ENCODE results near the gene RBM4B. TPM values are rescaled to one million over a fixed set of nuclear protein-coding genes. Genes with fewer than 3 reads are reported as not detected.

The RBM4B gene
- total RNA-seq, 2 experiments from 2014 or later = 29.1 to 38.3 TPM

DNA sequence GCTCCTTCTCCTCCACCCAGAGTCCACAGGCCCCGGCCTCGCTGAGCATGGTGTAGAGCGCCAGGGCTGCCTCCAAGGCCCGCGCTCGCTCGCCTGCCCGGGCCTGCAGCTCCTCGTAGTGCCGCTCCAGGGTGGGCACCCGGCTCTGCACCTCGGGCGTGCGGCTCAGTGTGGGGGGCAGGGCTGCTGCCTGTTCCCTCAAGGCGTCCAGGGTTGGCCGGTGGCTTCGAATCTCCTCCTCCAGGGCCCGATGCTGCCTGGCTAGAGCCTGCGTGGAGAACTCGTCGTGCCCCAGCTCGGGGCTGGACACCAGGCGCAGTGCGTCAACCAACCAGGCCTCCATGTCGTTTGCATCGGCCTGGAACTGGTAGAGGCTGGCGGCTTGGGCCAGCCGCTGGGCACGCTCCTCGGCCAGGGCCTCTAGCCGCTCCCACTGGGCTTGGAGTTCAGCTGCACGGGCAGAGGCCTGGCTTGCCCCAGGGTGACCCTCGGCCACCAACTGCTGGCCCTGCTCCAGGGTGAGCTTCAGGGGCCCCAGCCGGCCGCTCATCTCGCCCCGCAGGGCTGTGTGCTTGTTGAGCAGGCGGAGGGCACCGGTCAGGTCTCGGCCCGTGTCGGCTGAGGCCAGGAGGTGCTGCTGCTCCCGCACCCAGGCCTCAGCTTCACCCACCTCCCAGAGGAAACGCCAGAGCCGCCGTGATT, 27.1 kb upstream of the RBM4B start:
- no peaks in the 10 kb centered on the region for H3K79me2 ChIP-seq (ENCODE audit: insufficient read depth, low read depth, low read length)
- H3K4me3 ChIP-seq (ENCODE audit: low read depth, low read length, poor library complexity, severe bottlenecking) = no peak overlapping the region
- H4K20me1 ChIP-seq (ENCODE audit: insufficient read depth, low read length) = no peaks in the 10 kb centered on the region
- intact Hi-C loops (cut with micrococcal nuclease; ENCODE audit: unreplicated experiment) = no loop called here
- DNase-seq (ENCODE audit: low spot score) = no peak
- ChIA-PET POLR2A (no interaction called here), CTCF (ENCODE audit: unreplicated experiment) (no interaction called here)
- no peaks in the 10 kb centered on the region for H3K4me1 ChIP-seq (ENCODE audit: insufficient read depth, low read length, poor library complexity, severe bottlenecking)
- no peaks in the 10 kb centered on the region for H3K36me3 ChIP-seq (ENCODE audit: insufficient read depth, low read length)
- H3K9me2 ChIP-seq (ENCODE audit: insufficient read depth, low read length) = no peaks in the 10 kb centered on the region
- TF ChIP-seq, protein P1, sequence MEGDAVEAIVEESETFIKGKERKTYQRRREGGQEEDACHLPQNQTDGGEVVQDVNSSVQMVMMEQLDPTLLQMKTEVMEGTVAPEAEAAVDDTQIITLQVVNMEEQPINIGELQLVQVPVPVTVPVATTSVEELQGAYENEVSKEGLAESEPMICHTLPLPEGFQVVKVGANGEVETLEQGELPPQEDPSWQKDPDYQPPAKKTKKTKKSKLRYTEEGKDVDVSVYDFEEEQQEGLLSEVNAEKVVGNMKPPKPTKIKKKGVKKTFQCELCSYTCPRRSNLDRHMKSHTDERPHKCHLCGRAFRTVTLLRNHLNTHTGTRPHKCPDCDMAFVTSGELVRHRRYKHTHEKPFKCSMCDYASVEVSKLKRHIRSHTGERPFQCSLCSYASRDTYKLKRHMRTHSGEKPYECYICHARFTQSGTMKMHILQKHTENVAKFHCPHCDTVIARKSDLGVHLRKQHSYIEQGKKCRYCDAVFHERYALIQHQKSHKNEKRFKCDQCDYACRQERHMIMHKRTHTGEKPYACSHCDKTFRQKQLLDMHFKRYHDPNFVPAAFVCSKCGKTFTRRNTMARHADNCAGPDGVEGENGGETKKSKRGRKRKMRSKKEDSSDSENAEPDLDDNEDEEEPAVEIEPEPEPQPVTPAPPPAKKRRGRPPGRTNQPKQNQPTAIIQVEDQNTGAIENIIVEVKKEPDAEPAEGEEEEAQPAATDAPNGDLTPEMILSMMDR (conservative IDR thresholded peaks at IDR 0.05; ENCODE audit: low read length) = no peak
- TF ChIP-seq EZH2phosphoT487 (IDR thresholded peaks at IDR 0.05; ENCODE audit: borderline replicate concordance, low read depth, low read length) = no peak
- no peak overlapping the region for H3K4me2 ChIP-seq (ENCODE audit: low read length)
- no peak overlapping the region for H2AFZ ChIP-seq (ENCODE audit: low read length)
- BruUV-seq (replicated peaks) = no TSS peak
- H3K27ac ChIP-seq (ENCODE audit: low read depth, low read length, poor library complexity, severe bottlenecking) = no peak overlapping the region
- no peaks in the 10 kb centered on the region for H3K9me3 ChIP-seq (ENCODE audit: low read length)

DNA sequence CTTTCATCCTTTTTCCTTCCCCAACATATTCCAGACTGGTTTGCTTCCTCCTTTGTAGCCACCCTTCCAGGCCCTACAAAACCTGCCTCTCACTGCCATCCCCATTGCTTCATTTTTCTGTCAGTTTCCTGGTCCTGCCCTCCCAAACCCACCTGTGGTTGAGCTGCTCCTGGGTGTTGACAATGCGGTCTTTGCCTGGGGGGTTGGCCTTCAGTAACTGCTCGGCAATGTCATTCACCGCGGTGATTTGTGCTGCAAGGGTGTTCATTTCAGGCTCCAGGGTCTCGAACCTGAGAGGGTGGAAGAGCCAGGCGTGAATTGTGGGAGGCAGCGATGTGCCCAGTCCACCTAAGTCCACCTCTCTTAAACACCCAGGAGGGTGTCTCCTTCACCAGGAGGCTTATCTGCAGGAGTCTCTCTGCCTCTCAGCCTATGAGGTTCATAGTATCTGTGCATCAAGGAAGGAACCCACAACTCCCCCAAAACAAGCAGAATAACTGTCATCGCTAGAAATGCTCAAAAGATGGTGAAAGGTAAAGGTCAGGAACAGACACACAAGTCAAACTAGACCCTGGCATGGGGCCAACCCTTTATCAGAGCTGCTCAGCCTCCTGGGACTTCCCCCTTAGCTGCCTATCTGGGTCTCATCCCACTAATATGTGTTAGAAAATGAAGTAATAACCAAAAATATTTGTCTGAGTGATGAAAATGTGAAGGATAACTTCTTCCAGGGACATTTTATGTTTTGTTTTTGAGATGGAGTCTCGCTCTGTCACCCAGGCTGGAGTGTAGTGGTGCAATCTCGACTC, 23.9 kb upstream of the RBM4B start:
- no peaks in the 10 kb centered on the region for H3K9me3 ChIP-seq (ENCODE audit: low read length)
- no peak overlapping the region for H3K27ac ChIP-seq (ENCODE audit: low read depth, low read length, poor library complexity, severe bottlenecking)
- H3K4me3 ChIP-seq (ENCODE audit: low read depth, low read length, poor library complexity, severe bottlenecking) = no peak overlapping the region
- TF ChIP-seq, protein P1 (conservative IDR thresholded peaks at IDR 0.05; ENCODE audit: low read length) = no peak
- no peak for TF ChIP-seq EZH2phosphoT487 (IDR thresholded peaks at IDR 0.05; ENCODE audit: borderline replicate concordance, low read depth, low read length)
- no peaks in the 10 kb centered on the region for H3K4me1 ChIP-seq (ENCODE audit: insufficient read depth, low read length, poor library complexity, severe bottlenecking)
- POLR2A ChIA-PET = interaction anchor here (0.5 to 0.8 kb wide), 3 partner anchors 9 to 244 kb away, joined by 3 to 4 read pairs (median 4); no protein-coding TSS in a partner anchor
- no peak overlapping the region for H3K4me2 ChIP-seq (ENCODE audit: low read length)
- no peaks in the 10 kb centered on the region for H3K79me2 ChIP-seq (ENCODE audit: insufficient read depth, low read depth, low read length)
- H4K20me1 ChIP-seq (ENCODE audit: insufficient read depth, low read length) = no peaks in the 10 kb centered on the region
- H3K36me3 ChIP-seq (ENCODE audit: insufficient read depth, low read length) = no peaks in the 10 kb centered on the region
- CTCF ChIA-PET (ENCODE audit: unreplicated experiment) = no interaction called here
- no peak overlapping the region for H2AFZ ChIP-seq (ENCODE audit: low read length)
- DNase-seq (ENCODE audit: low spot score) = no peak
- BruUV-seq (replicated peaks) = no TSS peak
- no peaks in the 10 kb centered on the region for H3K9me2 ChIP-seq (ENCODE audit: insufficient read depth, low read length)
- intact Hi-C loops (cut with micrococcal nuclease; ENCODE audit: unreplicated experiment) = no loop called here

DNA sequence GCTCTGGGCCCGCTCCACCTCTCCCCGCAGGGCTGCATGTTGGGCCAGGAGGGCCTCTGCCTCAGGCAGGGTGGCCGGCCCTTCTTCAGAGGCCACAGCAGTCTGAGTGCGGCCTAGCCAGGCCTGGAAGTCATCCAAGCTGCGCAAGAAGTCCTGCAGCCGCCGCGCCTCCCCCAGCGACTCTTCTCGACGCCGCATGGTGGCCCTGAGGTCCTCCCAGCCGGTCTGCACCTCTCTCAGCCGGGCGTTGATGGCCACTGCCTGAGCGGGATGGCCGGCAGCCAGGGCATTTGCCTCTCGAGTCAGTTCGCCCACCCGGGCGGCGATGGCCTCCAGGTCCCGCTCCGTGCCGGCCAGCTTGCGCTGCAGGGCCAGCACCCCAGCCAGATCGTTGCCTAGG, 23.1 kb upstream of the RBM4B start:
- H2AFZ ChIP-seq (ENCODE audit: low read length) = no peak overlapping the region
- BruUV-seq (replicated peaks) = no TSS peak
- ChIA-PET CTCF (ENCODE audit: unreplicated experiment) (no interaction called here), POLR2A (no interaction called here)
- H3K4me1 ChIP-seq (ENCODE audit: insufficient read depth, low read length, poor library complexity, severe bottlenecking) = no peaks in the 10 kb centered on the region
- TF ChIP-seq, protein P1 (conservative IDR thresholded peaks at IDR 0.05; ENCODE audit: low read length) = no peak
- no peak for TF ChIP-seq EZH2phosphoT487 (IDR thresholded peaks at IDR 0.05; ENCODE audit: borderline replicate concordance, low read depth, low read length)
- no peaks in the 10 kb centered on the region for H4K20me1 ChIP-seq (ENCODE audit: insufficient read depth, low read length)
- no peak overlapping the region for H3K4me2 ChIP-seq (ENCODE audit: low read length)
- H3K79me2 ChIP-seq (ENCODE audit: insufficient read depth, low read depth, low read length) = no peaks in the 10 kb centered on the region
- no peak for DNase-seq (ENCODE audit: low spot score)
- no peak overlapping the region for H3K4me3 ChIP-seq (ENCODE audit: low read depth, low read length, poor library complexity, severe bottlenecking)
- H3K9me3 ChIP-seq (ENCODE audit: low read length) = no peaks in the 10 kb centered on the region
- H3K36me3 ChIP-seq (ENCODE audit: insufficient read depth, low read length) = no peaks in the 10 kb centered on the region
- intact Hi-C loops (cut with micrococcal nuclease; ENCODE audit: unreplicated experiment) = no loop called here
- no peaks in the 10 kb centered on the region for H3K9me2 ChIP-seq (ENCODE audit: insufficient read depth, low read length)
- H3K27ac ChIP-seq (ENCODE audit: low read depth, low read length, poor library complexity, severe bottlenecking) = no peak overlapping the region

Measured in OCI-LY7 (cell line).